ENCODE results near the gene ATRNL1. TPM values are rescaled to one million over a fixed set of nuclear protein-coding genes. Genes with fewer than 3 reads are reported as not detected.

Gene ATRNL1
- total RNA-seq, 1 experiment from 2014 or later = not detected

DNA sequence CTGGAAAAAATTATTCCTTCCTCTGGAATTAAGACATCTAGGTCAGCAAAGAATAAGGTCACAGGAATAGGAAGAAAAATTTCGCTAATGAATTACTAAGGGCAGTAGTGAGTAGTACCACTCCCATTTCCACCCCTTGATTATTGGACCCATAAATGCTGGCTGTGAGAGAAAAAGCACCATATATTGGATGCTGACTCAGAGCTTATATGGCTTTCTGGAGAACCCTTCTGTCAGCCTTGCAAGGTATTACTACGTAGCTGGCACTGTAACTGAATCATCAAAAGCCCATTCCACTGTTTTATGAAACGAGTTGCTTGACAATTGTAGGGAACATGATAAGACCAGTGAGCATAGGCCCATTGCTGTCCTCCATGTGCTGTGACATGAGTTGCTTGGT, 179.3 kb downstream of the ATRNL1 start:
- Histone ChIP-seq H3K4me3 (ENCODE audit: low read length) (no peak overlapping the region), H4K20me1 (ENCODE audit: low read length) (no peaks in the 10 kb centered on the region), H3F3A (ENCODE audit: low read length, unreplicated experiment) (no peaks in the 10 kb centered on the region), H3K79me2 (ENCODE audit: low read length) (no peaks in the 10 kb centered on the region), H3K9me2 (replicated peaks; ENCODE audit: low read length) (no peaks in the 10 kb centered on the region), H3K27me3 (ENCODE audit: low read length) (no peaks in the 10 kb centered on the region), H3K36me3 (ENCODE audit: low read depth, low read length) (no peaks in the 10 kb centered on the region), H3K4me2 (ENCODE audit: low read length) (no peak overlapping the region), H3K4me1 (ENCODE audit: insufficient read depth, low read length) (no peaks in the 10 kb centered on the region), H3K9me3 (ENCODE audit: low read length) (no peaks in the 10 kb centered on the region), H3K27ac (ENCODE audit: low read length) (no peak overlapping the region), H3K9ac (ENCODE audit: low read length) (no peak overlapping the region), H2AFZ (ENCODE audit: low read length) (no peak overlapping the region)
- ATAC-seq (no peak), DNase-seq (no peak)
- POLR2A ChIA-PET (ENCODE audit: unreplicated experiment) = no interaction called here
- CTCF ChIA-PET = no interaction called here
- TF ChIP-seq EZH2 (IDR thresholded peaks at IDR 0.05; ENCODE audit: low read length, unreplicated experiment) = no peak
- TF ChIP-seq, protein P1, sequence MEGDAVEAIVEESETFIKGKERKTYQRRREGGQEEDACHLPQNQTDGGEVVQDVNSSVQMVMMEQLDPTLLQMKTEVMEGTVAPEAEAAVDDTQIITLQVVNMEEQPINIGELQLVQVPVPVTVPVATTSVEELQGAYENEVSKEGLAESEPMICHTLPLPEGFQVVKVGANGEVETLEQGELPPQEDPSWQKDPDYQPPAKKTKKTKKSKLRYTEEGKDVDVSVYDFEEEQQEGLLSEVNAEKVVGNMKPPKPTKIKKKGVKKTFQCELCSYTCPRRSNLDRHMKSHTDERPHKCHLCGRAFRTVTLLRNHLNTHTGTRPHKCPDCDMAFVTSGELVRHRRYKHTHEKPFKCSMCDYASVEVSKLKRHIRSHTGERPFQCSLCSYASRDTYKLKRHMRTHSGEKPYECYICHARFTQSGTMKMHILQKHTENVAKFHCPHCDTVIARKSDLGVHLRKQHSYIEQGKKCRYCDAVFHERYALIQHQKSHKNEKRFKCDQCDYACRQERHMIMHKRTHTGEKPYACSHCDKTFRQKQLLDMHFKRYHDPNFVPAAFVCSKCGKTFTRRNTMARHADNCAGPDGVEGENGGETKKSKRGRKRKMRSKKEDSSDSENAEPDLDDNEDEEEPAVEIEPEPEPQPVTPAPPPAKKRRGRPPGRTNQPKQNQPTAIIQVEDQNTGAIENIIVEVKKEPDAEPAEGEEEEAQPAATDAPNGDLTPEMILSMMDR (conservative IDR thresholded peaks at IDR 0.05; ENCODE audit: low read depth, low read length) = no peak
- no peak for TF ChIP-seq EZH2phosphoT487 (IDR thresholded peaks at IDR 0.05; ENCODE audit: borderline replicate concordance, low read length)
- BruUV-seq (replicated peaks) = no TSS peak
- intact Hi-C loops (cut with micrococcal nuclease) = no loop called here

DNA sequence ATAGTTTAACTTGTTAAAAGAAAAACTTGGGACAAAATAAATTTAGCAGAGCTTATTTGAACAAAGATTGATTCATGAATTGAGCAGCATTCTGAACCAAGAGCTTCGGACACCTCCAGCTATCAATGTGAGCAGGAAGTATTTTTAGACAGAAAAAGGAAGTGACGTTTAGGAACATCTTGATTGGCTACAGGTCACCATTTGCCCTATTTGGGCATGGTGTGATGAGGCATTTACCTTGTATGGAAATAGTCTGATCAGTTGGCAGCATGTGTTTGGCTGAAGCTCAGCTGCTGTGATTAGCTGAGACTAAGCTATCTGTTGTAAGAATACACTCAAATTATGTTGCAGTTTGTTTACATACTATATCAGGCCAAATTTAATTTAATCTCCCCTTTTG, 185.1 kb downstream of the ATRNL1 start:
- no peaks in the 10 kb centered on the region for H3K9me3 ChIP-seq (ENCODE audit: low read length)
- intact Hi-C loops (cut with micrococcal nuclease) = no loop called here

DNA sequence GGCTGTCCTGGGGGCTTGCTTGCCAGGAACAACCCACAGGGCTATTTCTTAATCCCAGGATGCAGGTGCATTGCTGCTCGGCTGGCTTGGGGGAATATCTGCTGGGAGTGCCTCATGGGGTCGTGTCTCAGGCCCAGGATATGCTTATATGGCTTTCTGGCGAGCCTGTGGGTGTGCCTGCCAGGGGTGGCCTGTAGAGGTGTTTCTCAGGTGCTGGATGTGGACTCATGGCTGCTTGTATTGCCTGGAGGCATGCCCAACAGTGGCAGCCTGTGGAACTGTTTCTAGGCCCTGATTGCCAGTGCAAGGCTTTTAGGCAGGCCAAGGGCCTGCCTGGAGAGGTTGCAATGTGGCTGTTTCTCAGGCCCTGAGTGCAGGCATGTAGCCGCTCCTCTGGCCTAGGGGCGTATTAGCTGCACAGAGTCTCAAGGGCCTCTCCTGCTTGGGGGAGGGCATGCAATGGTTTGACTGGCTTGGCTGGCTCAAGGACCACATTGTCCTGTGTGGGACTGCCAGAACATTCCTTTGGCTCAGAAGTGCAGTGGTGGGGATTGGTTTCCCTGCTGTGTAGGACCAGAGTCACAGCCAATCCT, 202.1 kb downstream of the ATRNL1 start:
- Histone ChIP-seq H3K27me3 (ENCODE audit: low read length) (no peaks in the 10 kb centered on the region), H3K9me2 (replicated peaks; ENCODE audit: low read length) (no peaks in the 10 kb centered on the region), H3K9me3 (ENCODE audit: low read length) (no peaks in the 10 kb centered on the region), H3F3A (ENCODE audit: low read length, unreplicated experiment) (no peaks in the 10 kb centered on the region), H4K20me1 (ENCODE audit: low read length) (no peaks in the 10 kb centered on the region), H2AFZ (ENCODE audit: low read length) (no peak overlapping the region), H3K4me2 (ENCODE audit: low read length) (no peak overlapping the region), H3K4me1 (ENCODE audit: insufficient read depth, low read length) (no peaks in the 10 kb centered on the region), H3K4me3 (ENCODE audit: low read length) (no peak overlapping the region), H3K27ac (ENCODE audit: low read length) (no peak overlapping the region), H3K79me2 (ENCODE audit: low read length) (no peaks in the 10 kb centered on the region), H3K36me3 (ENCODE audit: low read depth, low read length) (no peaks in the 10 kb centered on the region), H3K9ac (ENCODE audit: low read length) (no peak overlapping the region)
- ChIA-PET CTCF (no interaction called here), POLR2A (ENCODE audit: unreplicated experiment) (no interaction called here)
- no TSS peak for BruUV-seq (replicated peaks)
- intact Hi-C loops (cut with micrococcal nuclease) = no loop called here
- ATAC-seq (no peak), DNase-seq (no peak)
- TF ChIP-seq EZH2phosphoT487 (IDR thresholded peaks at IDR 0.05; ENCODE audit: borderline replicate concordance, low read length) (no peak), EZH2 (IDR thresholded peaks at IDR 0.05; ENCODE audit: low read length, unreplicated experiment) (no peak)
- TF ChIP-seq, protein P1 (conservative IDR thresholded peaks at IDR 0.05; ENCODE audit: low read depth, low read length) = no peak

More for the DNA sequence above, 185.1 kb downstream of the ATRNL1 start:
- ATAC-seq (no peak), DNase-seq (no peak)
- Histone ChIP-seq H3K4me3 (ENCODE audit: low read length) (no peak overlapping the region), H4K20me1 (ENCODE audit: low read length) (no peaks in the 10 kb centered on the region), H3K4me2 (ENCODE audit: low read length) (no peak overlapping the region), H3K27ac (ENCODE audit: low read length) (no peak overlapping the region), H3K4me1 (ENCODE audit: insufficient read depth, low read length) (no peaks in the 10 kb centered on the region), H3K9me2 (replicated peaks; ENCODE audit: low read length) (no peaks in the 10 kb centered on the region), H3K27me3 (ENCODE audit: low read length) (no peaks in the 10 kb centered on the region), H3F3A (ENCODE audit: low read length, unreplicated experiment) (no peaks in the 10 kb centered on the region), H3K9ac (ENCODE audit: low read length) (no peak overlapping the region), H3K79me2 (ENCODE audit: low read length) (no peaks in the 10 kb centered on the region), H2AFZ (ENCODE audit: low read length) (no peak overlapping the region), H3K36me3 (ENCODE audit: low read depth, low read length) (no peaks in the 10 kb centered on the region)
- BruUV-seq (replicated peaks) = no TSS peak
- ChIA-PET POLR2A (ENCODE audit: unreplicated experiment) (no interaction called here), CTCF (no interaction called here)
- TF ChIP-seq EZH2phosphoT487 (IDR thresholded peaks at IDR 0.05; ENCODE audit: borderline replicate concordance, low read length) (no peak), EZH2 (IDR thresholded peaks at IDR 0.05; ENCODE audit: low read length, unreplicated experiment) (no peak)
- TF ChIP-seq, protein P1 (conservative IDR thresholded peaks at IDR 0.05; ENCODE audit: low read depth, low read length) = no peak
